ENCODE results near the gene LRG1. TPM values are rescaled to one million over a fixed set of nuclear protein-coding genes. Genes with fewer than 3 reads are reported as not detected.
"Not testable (repeated sequence)": the region's sequence is repeated elsewhere in the genome, so short reads cannot be mapped to it uniquely, and the experiment has no call there.

Gene LRG1
- total and polyA plus RNA-seq, 12 donors, result 0.33 to 52.5 (median 1.6) TPM; not detected in 1

- Histone ChIP-seq H3K4me3 (no peak overlapping the region), H3K4me1 (replicated peaks in 1 of 2) (peaks cover 0 to 19% of the 10 kb centered on the region in 2 donors), H3K27ac (no peak overlapping the region), H3K9me3 (replicated peaks in 1 of 3) (peaks cover 0 to 4% (median 0%) of the 10 kb centered on the region in 3 donors), H3K36me3 (replicated peaks in 1 of 2) (no peaks in the 10 kb centered on the region), H3K27me3 (no peaks in the 10 kb centered on the region)
- intact Hi-C loops (cut with DNase I), result no loop called here
- no peak for TF ChIP-seq CTCF (IDR thresholded peaks at IDR 0.05)
- no peak for TF ChIP-seq POLR2A (IDR thresholded peaks at IDR 0.05)
- DNase-seq, result peak in 1 of 7 donors; percentile 11
- WGBS, 4 donors, result 71 to 95% (median 76%) methylated on average over 10 to 77 of the region's 77 CpGs
These were observed 3.3 kb upstream of the LRG1 start for GRCh38 chr19:4542896-4543841.

GRCh38 chr19:4541806-4542145, 1.9 kb upstream of the LRG1 start:
- DNase-seq, result peak in 1 of 7 donors; percentile 4
- H3K36me3 ChIP-seq (replicated peaks in 1 of 2), result not testable (repeated sequence)

GRCh38 chr19:4541114-4541805, 1.4 kb upstream of the LRG1 start:
- H3K27ac ChIP-seq, result peak overlapping the region in 1 of 5 donors; percentile 2
- H3K4me3 ChIP-seq, result no peak overlapping the region
- DNase-seq, result peak in 1 of 7 donors; percentile 12
- WGBS, 4 donors, result 40 to 65% (median 52%) methylated on average over 12 of the region's 12 CpGs
- no peak for TF ChIP-seq CTCF (IDR thresholded peaks at IDR 0.05)
- TF ChIP-seq POLR2A (IDR thresholded peaks at IDR 0.05), result no peak
- no peaks in the 10 kb centered on the region for H3K27me3 ChIP-seq
- no peaks in the 10 kb centered on the region for H3K36me3 ChIP-seq (replicated peaks in 1 of 2)
- intact Hi-C loops (cut with DNase I), result no loop called here
- peaks cover 0 to 19% of the 10 kb centered on the region in 2 donors for H3K4me1 ChIP-seq (replicated peaks in 1 of 2)
- peaks cover 0 to 4% (median 0%) of the 10 kb centered on the region in 3 donors for H3K9me3 ChIP-seq (replicated peaks in 1 of 3)

More at GRCh38 chr19:4541806-4542145, 1.9 kb upstream of the LRG1 start:
- peaks cover 0 to 19% of the 10 kb centered on the region in 2 donors for H3K4me1 ChIP-seq (replicated peaks in 1 of 2)
- H3K9me3 ChIP-seq (replicated peaks in 1 of 3); H3K27me3 ChIP-seq; intact Hi-C loops (cut with DNase I); H3K27ac ChIP-seq; H3K4me3 ChIP-seq: not testable (repeated sequence)
- 77 to 88% (median 85%) methylated on average over 12 of the region's 12 CpGs for WGBS, 4 donors

- Histone ChIP-seq H3K9me3 (replicated peaks in 1 of 3) (peaks cover 0 to 4% (median 0%) of the 10 kb centered on the region in 3 donors), H3K27ac (peak overlapping the region in 2 of 5 donors; percentile 31 to 75), H3K36me3 (replicated peaks in 1 of 2) (no peaks in the 10 kb centered on the region), H3K4me1 (replicated peaks in 1 of 2) (peaks cover 11 to 30% of the 10 kb centered on the region in 2 donors), H3K4me3 (no peak overlapping the region), H3K27me3 (no peaks in the 10 kb centered on the region)
- DNase-seq, result no peak
- TF ChIP-seq CTCF (IDR thresholded peaks at IDR 0.05) (no peak), POLR2A (IDR thresholded peaks at IDR 0.05) (no peak)
- 75 to 100% (median 82%) methylated on average over 1 to 3 of the region's 3 CpGs for WGBS, 4 donors
- intact Hi-C loops (cut with DNase I), result no loop called here
These were observed 605 bp downstream of the LRG1 start for GRCh38 chr19:4539169-4539692.

All from adrenal gland (tissue), 12 donors.